Measurements from ENCODE around the gene S100A13. TPM values are rescaled to one million over a fixed set of nuclear protein-coding genes. Genes with fewer than 3 reads are reported as not detected.
"Not testable (repeated sequence)": the region's sequence is repeated elsewhere in the genome, so short reads cannot be mapped to it uniquely, and the experiment has no call there.

The S100A13 gene
- polyA plus RNA-seq, 5 donors: 76.9 to 120 (median 96.7) TPM

DNA sequence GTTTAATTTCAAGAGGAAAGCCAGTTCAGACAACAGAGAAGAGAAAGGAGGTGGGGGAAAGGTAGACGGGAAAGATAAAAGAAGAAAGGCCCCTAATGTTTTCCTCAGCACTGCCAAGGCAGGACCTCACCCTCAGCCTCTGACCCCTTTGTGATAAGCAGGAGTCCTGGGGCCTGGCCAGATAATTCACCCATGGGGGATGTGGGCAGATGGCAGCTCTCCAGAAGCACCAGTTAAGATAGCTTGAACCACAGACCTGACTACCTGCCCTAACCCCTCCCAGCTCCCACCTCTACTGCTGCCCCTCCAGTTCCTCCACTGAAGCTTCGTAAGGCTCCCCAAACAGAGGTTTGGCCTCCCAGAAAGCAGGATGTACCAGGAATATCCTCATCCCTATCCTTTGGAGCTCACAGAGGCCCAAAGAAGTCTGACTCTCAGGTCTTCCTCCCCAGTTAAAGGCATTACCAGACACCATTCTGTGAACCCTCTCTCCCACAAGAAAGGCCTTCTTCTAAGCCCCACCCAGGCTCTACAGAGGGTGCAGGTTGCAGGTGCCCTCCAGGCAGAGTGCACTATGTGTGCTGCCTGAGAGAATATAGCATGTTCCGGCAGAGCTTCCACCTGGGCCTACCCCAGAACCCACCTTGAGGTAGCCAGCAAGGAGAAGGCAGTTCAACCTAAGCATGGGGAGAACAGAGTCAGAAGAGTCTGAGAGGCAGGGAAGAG, 22.0 kb upstream of the S100A13 start:
- no peak for DNase-seq

DNA sequence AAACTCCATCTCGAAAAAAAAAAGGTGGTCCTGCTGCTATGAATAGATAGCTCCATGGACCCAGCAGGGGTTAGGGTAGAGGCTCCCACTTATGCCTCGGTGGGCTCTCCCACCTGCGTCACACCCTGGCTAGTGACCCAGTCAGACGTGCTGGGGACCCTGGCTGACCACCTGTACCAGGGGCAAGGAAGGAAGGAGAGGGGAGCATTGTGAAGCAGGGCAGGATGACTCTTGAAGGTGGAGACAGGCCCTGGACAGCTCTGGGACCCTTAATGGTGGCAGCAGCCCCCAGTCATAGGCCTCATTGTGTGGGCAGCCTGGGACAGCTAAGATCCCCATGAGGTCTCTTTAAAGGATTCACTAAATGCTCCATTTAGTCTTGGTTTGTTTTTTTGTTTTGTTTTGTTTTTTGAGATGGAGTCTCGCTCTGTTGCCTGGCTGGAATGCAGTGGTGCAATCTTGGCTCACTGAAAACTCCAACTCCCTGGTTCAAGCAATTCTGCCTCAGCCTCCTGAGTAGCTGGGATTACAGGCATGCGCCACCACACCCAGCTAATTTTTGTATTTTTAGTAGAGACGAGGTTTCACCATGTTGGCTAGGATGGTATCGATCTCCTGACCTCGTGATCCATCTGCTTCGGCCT, 20.8 kb upstream of the S100A13 start:
- DNase-seq: no peak

DNA sequence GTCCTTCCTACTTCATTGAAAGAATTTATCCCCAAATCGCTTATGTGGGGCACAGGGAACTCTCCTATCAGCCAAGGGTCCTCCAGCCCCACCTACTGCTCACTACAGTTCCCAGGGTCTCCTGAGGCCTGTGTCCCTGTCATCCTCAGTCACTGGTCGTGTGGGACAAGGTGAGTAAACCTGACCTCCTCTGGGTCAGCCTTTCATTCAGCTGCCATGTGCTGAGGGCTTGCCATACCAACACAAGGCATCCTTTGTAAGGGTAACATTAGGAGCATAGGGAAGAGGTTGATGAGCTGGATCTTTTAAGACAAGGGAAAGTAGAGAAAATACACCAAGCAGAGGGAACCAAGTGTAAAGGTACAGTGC, 20.0 kb upstream of the S100A13 start:
- DNase-seq: no peak

DNA sequence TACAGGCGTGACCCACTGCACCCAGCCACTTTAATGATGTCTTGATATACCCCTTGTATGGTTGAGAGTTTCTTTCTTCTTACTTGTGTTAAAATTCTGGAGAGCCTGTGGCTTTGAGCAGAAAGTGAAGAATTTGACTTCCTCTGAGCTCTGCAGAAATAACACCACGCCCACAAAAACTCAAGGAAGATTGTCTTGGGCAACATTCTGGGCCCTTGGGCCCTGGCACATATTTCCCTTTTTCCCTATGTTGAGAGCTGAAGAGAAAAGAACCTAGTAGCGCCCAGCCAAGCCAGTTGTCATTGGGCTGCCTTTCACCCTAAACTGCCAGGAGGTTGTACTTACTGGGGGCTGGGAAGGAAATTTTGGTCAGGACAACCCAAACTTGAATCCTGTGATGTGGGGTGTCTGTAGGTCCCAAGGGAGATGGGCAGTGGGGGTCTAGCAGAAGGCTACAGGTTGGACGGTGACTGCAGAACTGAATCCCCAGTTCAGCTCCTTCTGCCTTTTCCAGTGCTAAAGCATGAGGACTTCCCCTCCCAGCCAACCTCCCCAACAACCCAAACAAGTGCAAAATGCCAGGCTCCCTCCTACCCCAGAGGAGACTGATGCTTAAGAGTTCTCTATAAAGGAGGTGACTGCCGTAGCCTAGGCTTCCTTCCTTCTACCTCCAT, 19.5 kb upstream of the S100A13 start:
- DNase-seq: no peak

DNA sequence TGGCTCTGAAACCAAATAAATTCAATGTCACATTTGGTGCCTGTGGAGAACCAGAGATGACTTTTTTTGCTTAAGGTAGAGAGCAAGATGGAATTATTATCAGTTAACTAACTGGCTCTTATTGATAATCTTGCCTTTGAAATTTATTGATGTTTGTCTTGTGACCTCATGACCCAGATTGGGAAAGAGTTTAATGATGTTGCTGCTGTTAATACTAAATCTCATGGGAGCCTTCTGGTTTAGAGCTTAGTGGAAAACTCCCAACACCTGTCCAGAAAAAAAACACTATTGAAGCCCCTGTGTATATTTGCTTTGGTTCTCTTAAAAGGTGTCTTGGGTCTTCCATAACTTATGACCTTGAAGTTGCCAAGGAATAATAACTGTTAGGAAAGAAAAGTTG, 16.5 kb upstream of the S100A13 start:
- no peak for DNase-seq

DNA sequence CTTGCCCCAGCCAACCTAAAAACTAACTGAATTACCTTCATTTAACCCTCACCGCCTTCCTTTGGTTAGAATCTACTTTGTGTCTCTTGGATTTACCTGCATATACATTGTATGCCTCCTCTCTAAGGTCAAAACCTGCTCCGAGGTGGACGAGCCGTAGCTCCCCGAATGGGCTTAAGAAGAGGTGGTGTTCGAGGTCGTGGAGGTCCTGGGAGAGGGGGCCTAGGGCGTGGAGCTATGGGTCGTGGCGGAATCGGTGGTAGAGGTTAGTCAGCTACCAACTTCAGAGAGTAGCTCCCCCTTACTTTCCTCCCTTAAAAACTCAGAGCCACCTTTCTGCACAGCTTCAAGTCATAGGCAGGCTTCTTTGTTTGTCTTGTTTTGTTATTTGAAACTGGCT, 15.8 kb upstream of the S100A13 start:
- DNase-seq: no peak

DNA sequence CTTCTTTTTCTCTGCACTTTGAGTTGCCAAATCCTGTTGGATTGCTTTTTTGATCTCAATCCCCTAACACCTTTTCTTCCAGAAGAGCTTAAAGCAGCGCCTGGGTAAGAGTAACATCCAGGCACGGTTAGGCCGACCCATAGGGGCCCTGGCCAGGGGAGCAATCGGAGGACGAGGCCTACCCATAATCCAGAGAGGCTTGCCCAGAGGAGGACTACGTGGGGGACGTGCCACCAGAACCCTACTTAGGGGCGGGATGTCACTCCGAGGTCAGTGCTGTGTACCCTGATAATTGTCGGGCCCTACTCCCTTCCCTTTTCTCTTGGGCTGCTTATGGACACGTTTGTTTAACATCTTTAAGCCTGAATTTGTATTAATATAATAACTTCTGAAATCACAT, 14.9 kb upstream of the S100A13 start:
- no peak for DNase-seq

DNA sequence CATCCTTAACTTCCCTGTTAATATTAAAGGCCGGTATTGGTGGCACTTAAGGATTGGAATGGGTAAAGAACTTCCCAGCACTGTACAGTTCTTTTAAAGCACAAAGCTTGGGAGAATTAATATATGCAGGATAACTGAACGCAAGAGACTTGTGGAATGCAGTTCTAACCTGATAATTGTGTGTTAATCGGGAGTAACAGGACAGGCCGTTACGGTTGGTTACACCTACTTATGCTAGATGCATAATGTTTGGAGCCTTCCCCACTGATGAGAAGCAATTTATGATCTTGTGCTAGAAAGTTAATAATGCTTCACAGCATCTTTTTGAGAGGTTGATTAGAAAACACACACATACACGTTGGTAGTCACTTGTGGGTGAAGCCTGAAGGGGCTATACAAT, 13.6 kb upstream of the S100A13 start:
- no peak for DNase-seq

DNA sequence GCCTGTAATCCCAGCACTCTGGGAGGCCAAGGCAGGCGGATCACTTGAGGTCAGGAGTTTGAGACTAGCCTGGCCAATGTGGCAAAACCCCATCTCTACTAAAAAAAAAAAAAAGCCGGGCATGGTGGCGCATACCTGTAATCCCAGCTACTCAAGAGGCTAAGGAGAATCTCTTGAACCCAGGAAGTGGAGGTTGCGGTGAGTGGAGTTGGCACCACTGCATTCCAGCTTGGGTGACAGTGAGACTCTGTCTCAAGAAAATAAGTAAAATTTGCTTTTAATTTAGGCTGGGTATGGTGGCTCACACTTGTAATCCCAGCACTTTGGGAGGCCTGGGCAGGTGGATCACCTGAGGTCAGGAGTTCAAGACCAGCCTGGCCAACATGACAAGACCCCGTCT, 12.9 kb upstream of the S100A13 start:
- DNase-seq: not testable (repeated sequence)

DNA sequence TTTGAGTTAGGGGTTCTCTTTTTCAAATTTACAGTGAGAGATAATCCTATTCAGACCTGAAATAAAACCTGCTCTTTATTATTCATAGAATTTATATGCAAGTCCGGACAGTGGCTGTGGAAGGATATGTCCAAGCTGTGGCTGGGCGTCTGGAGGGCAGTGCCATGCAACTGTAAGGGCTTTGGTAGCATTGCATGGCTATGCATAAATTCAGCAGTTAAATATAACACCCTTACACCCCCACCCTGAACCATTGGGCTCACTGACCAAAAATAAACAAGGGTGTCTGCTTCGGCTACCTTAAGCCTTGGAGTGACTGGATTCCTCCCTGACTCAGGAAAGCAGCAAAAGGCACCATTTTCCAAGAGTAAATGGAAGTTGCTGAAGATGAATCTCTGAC, 12.0 kb upstream of the S100A13 start:
- no peak for DNase-seq

DNA sequence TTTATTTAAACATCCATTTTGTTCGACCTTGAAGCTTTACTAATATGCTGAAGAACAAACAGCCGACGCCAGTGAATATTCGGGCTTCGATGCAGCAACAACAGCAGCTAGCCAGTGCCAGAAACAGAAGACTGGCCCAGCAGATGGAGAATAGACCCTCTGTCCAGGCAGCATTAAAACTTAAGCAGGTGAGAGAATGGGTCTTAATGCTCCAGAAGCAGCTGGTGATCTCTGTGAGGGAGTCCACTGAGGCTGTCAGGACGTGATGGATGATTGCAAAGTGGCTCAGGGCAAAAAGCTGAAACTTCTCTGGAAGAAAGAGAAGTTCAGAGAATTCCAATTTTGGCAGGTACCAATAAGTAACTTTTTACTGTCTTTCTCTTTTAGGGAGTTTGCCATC, 11.0 kb upstream of the S100A13 start:
- DNase-seq: no peak

DNA sequence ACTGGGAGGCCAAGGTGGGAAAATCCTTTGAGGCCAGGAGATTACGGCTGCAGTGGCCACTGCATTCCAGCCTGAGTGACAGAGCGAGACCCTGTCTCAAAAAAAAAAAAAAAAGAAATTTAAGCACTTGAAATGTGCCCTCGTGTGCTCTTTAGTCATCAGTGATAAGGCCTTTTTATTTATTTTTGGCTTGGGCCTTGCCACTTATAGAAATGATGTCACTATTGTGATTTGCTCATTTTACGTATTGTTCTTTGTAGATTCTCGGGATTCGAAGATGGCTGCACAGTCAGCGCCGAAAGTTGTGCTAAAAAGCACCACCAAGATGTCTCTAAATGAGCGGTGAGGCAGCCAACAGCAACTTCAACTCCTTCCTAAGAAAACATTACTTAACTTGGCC, 9.0 kb upstream of the S100A13 start:
- DNase-seq: no peak

DNA sequence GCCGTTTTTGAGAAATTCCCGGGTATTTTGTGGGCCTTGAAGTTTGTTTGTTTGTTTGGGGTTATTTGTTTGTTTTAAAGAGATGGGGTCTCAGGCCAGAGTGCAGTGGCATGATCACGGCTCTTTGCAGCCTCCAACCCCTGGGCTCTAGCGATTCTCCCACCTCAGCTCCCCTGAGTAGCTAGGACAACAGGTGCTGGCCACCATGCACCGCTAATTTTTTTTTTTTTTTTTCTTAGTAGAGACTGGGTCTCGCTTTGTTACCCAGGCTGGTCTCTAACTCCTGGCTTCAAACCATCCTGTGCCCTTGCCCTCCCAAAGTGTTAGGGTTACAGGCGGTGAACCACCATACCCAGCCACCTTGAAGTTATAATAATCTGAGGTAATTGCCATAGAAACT, 8.6 kb upstream of the S100A13 start:
- DNase-seq: no peak

DNA sequence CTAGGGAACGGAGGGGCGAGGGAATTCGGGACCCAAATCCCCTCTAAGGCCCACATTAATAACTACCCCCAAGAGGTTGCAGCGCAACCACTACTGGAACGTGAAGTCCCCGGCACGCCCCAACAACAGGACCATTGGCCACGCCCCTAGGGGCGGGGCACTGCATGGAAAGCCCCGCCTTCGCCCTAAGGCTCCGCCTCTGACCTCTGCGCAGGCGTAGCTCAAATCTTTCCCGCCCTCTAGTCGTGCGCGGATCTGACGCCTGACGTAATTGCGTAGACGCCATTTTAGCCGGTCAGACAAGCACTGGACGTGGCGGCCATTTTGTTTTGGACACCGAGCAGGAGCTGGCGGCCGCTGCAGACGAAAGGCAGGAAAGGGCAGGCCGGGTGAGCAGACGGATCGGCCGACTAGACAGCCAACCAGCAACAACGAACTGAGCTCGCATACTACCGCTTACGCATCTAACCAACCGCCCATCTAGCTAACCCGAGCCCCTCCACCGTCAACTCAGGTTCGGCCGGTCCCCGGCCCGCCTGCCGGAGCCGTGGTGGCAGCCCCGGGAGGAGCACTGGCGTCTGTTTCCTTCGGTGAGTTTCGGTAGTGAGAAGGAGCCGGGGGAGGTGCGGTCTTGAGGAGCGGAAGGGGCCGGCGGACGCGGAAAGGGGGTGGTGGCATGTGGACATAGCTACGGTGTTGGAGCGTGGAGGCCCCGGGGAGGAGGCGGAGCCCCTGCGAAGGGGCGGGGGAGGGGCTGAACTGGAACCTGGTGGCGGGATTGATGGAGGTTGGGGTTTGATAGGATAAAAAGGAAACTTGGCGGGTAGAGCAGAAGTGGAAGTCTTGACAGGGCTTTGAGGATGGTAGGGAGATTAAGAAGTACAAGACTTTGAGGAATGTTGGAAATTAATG, 6.7 kb upstream of the S100A13 start, which contains the start of gene CHTOP:
Gene CHTOP, plus strand, starts transcription at position 313 of the 912 bp plus-strand sequence. CDS start 2,523 bp downstream, outside the sequence.
- peak; percentile 97 for DNase-seq

DNA sequence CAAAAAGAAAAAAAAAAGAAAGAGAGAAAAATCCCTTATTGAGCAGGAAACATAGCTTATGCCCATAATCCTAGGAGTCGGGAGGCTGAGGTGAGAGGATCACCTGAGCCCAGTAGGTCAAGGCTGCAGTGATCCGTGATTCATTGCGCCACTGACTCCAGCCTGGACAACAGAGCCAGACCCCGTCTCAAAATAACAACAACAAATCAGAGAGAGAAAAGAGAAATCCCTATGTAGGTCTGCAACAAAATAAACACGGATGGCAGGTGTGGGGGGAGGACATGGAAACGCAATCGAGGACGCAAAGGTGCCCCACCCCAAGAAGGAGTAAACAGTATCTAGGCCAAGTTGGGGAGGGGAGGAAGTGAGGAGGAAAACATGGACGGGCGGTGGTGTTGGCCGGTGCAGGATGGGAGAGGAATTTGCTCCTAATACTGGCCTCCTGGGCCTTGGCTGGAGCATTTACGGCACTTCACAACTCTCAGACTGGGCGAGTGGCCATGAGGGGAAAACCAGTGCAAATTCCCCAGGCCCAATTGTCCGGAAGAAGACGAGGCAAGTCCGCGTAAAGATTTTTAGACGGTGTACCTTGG, 6.0 kb upstream of the S100A13 start:
- no peak for DNase-seq

DNA sequence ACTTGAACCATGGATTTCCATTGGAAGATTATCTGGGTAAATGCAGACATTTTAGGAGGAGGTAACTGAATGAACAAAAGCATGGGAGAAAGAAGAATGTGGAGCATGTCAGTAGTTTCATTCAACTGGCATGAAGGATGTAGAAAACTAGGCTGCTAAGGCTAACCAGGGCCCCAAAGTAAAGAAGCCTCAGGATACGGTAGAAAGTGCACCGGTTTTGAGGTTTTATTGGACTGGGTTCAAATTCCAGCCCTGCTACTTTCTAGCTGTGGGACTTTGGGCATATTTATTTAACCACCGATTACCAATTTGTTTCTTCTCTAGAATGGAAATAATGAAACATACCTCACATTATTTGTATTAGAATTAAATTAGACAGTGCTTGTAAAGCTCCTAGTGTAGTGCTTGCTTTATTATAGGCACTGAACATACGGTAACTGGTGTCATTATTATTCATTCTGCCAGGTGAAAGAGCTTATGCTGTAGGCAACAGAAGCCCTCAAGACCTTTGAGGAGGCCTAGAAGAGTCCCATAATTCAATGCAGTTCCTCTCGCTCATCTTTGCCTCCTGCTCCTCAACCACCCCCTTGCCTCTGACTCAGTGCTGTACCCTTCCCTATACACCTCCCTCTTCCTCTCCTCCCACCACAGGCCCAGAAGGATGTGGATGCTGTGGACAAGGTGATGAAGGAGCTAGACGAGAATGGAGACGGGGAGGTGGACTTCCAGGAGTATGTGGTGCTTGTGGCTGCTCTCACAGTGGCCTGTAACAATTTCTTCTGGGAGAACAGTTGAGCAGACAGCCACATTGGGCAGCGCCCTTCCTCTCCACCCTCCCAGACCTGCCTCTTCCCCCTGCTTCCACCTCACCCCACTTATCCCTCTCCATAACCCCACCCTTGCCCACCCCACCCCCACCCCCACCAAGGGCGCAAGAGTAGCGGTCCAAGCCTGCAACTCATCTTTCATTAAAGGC, 4.0 kb upstream of the S100A13 start:
- DNase-seq: no peak

DNA sequence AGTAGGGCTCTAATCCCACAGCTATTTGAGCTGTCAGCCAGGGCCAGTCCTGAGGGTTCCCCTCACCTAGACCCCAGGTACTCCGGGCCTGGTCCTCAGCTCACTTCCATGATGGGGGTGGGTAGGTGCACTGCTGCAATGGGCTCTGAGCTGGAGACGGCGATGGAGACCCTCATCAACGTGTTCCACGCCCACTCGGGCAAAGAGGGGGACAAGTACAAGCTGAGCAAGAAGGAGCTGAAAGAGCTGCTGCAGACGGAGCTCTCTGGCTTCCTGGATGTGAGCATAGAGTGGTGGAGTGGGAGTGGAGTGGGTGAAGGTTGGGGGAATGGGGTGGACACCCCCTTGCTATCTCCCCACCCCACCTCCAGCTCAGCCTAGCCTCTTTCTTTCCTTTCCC, 3.1 kb upstream of the S100A13 start:
- no peak for DNase-seq

DNA sequence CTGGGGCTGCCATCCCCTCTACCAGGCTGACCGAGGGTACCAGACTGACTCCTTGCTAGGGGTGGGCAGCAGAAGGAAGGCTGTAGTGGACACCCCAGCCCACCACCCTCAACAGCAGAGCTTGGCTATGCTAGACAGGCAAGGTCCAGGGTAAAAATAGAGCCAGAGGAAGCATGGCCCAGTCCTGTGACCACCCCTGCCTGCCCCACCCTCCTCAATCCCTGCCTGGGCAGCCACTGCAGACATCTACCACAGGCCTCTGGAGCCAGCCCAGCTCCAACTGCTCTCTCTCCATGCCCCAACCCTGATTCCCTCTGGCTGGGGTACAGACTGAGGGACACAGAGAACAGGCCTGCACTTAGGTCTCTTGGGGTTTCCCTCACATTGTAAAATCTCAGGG, 2.7 kb upstream of the S100A13 start:
- no peak for DNase-seq

DNA sequence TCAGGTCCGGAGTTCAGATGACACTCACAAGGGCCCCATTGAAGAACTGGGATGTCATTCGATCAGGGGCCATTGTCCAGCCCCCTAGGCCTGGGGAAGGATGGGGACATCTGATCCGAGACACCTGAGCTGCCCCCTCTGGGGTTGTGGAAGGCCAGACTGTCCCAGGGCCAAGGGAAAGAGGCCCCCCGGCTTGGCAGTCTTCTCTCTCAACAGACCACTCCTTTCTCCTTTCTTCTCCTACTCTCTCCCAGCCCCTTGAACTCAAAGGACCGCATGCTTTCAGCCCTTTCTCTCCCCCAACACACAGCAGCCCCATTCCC, 2.0 kb upstream of the S100A13 start:
- no peak for DNase-seq

DNA sequence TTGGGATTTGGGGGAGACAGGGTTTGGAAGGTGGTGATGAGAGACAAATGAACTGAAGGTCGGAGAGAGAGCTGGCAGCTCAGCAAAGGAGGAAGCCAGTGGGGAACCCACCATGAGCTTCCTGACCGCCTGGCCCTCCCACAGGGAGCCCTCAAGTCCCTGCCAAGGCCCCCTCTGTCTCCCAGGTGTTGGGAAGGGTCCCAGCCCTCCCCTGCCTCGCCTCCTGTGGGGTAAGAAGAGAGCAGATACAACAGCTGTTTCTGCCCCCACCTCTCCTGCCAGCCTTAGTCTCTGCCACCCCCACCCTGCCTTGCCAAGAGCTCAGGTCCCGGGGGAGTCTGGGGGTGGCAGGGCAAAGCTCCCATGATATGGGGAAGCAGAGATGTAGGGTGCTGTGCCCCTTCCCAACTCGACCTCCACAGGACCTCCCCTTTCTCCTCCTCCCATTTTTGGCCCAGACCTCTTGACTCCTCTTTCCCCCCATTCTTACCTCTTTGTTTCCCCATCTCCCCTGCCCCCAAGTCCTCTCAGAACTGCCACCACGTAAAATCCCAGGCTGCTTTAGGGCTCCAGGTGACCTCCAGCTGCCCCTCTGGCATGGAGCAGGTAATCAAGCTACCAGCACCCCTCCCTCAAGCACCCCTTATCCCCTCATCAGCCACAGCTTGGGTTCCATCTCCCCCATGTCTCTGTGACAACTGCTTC, 1.5 kb upstream of the S100A13 start:
- DNase-seq: no peak

Data from right lung (tissue), 5 donors.